OCI-LY7 (cell line): ENCODE data around the gene HHIPL2.

Experiments used
- EZH2phosphoT487 ChIP-seq: fragments of 200-600 bp; sonication (generic); IDR thresholded peaks from 2 replicates; pipeline ENCODE4 v1.6.1; 2018; ENCODE audit warnings: low read depth, borderline replicate concordance, mild to moderate bottlenecking, mixed run types, antibody characterized with exemption, low read length, moderate library complexity, mixed read lengths
- TF ChIP-seq, protein P1 (sequence below): fragments of 200-600 bp; sonication (generic); conservative IDR thresholded peaks from 2 replicates; pipeline ENCODE4 v1.5.1; 2014; ENCODE audit warnings: mild to moderate bottlenecking, antibody characterized with exemption, low read length, moderate library complexity, mixed read lengths

DNA sequence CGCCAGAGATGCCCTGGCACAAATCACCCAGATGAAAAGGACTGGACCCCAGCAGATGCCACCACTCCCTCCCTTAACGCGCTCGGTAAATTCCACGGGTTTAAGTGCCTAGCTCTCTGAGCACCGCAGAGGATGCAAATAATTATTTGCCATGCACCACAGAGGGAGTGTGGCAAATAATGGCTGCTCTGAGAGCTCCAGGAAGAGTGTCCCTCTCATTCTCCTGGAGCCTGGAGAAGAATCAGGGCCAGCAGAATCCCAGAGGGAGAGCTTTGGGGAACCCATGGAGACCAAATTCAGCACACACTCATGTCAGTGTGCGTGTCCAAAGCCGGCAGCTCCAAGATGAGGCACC lies 667 bp downstream of the HHIPL2 start:
- TF ChIP-seq, protein P1, sequence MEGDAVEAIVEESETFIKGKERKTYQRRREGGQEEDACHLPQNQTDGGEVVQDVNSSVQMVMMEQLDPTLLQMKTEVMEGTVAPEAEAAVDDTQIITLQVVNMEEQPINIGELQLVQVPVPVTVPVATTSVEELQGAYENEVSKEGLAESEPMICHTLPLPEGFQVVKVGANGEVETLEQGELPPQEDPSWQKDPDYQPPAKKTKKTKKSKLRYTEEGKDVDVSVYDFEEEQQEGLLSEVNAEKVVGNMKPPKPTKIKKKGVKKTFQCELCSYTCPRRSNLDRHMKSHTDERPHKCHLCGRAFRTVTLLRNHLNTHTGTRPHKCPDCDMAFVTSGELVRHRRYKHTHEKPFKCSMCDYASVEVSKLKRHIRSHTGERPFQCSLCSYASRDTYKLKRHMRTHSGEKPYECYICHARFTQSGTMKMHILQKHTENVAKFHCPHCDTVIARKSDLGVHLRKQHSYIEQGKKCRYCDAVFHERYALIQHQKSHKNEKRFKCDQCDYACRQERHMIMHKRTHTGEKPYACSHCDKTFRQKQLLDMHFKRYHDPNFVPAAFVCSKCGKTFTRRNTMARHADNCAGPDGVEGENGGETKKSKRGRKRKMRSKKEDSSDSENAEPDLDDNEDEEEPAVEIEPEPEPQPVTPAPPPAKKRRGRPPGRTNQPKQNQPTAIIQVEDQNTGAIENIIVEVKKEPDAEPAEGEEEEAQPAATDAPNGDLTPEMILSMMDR = no peak
- no peak for TF ChIP-seq EZH2phosphoT487
